GM21717 (cell line): ENCODE results near the gene ZIC4.

ENCODE experiments used
- ATAC-seq: cut with Tn5 transposase; IDR thresholded peaks from one replicate; pipeline ENCODE4 v1.9.1; 2021; ENCODE audit warnings: mild to moderate bottlenecking, moderate library complexity; ENCODE audit not compliant: unreplicated experiment

ZIC4 gene

DNA sequence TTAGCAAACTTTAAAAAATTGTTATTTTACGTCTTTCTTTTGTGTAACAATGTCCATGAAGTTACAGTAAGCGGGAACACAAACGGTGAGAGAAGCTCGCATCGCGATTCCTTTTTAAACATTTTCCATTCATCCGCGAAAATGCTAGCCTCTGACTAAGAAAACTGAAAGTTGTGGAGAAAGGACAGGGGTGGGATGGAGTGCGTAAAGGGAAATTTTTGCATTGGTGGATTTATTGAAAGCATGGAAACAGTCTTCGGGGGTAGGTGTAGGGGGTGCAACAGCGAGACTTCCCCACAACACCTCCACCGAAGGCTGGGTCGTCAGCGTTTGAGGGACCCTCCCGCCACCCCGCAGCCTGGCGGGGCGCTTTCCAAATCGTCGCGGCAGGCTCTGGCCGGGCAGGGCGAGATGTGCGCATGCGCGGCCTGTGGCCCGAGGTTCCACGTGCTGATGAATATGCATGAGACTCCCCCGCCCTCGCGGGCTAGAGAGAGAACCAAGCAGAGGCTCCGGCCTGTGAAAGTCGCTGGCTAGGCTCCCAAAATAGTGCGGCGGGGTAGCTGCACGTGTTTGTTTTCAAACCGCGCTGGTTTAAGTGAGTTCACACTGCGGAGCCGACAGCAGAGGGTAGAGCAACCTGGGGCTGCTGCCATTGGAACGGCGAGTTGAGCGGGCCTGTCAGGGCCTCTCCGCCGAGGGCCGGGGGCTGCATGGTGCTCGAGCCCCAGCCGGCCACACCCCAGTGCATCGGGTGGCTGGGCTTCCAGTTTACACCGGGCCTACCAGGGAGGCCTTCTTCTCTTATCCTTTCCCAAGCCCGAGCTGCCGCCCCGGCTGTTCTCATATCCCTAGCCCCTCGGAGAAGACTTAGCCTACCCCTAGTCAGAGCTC lies 12.7 kb upstream of the ZIC4 start:
- ATAC-seq = no peak

DNA sequence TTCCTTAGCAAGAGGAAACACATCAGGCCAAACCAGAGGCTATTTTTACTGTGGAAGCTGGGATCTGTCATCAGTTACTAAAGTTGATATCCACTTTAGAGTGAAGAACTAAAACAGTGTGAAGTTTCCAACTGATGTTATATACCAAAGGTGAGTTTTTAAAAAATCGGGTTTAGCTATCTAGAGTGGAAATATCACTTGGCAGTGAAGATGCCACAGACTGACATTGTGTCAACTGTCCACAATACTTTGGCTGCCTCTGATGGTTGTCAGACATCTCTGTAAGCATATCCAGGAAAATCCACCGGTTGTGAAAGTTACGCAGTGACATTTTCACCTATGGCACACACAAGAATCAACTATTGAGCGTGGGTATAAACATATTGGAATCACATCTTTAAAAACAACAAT lies 12.0 kb upstream of the ZIC4 start:
- ATAC-seq = no peak

DNA sequence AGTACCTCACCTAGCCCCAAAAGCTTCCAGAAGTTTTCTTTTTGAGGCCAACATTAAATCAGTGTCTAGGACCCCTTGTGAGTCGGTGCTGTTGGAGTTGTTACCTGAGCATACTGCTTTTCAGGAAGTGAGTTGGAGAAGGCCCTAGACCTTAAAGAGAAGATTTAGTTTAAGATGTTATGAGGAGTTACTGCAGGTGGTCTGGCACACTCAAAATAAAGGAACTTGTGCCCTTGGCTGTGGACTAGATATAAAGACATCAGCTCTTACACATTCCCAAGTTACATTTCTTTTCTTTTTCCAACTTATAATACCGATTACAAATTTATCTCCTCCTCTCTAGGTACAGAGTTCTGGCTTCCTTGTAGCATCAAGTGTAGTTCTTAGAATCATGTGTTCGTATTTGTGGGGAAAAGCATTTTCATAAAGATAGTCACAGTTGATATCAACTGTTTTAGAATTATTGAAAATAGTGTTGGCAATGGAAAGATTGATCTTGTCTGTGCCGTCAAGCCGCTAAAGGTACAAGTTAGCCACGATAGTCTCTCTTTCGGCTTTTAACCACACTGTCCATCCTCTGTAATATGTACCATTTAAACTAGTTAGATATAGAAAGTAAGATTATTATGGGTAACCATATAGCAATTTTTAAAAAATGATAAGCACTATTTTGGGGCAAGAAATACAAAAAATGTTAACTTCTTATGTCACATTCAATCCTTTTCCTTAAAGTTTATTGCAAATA lies 11.4 kb upstream of the ZIC4 start:
- no peak for ATAC-seq

DNA sequence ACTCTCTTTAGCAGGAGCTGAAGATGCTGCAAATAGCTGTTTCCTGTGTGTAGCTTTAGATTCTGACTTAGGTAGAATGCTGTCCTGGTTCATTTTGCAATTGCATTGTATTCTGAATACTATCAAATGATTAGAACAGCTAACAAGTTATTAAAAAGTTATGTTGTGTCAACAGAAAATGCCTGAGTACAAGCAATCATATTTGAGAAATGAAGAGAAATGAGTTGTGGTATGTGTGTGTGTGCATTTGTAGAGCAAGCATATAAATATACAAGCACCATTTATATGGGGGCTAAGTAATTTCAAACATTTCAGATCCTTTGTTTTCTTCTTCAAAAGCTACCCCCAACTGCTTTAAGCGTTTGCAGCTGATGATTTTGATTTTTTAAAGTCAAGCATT lies 10.6 kb upstream of the ZIC4 start:
- ATAC-seq = no peak

DNA sequence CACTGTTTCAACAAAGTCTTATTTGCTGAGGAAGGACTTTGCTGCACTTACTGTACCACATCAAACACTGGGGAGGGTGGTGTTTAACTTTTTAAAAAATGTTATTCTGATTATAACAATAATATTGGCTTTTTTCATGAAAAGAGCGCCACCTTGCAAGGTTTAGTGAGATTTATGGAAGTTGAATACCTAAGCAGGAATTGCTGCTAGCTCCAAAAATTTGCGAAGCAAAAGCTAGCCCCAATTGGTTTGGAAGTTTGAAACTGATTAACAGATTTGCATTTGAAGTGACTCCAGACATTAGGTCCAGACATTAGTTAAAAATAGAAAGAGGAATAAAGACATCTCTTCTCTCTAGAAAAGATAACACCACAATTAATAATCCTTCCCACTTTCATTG lies 9.5 kb upstream of the ZIC4 start:
- ATAC-seq = no peak

DNA sequence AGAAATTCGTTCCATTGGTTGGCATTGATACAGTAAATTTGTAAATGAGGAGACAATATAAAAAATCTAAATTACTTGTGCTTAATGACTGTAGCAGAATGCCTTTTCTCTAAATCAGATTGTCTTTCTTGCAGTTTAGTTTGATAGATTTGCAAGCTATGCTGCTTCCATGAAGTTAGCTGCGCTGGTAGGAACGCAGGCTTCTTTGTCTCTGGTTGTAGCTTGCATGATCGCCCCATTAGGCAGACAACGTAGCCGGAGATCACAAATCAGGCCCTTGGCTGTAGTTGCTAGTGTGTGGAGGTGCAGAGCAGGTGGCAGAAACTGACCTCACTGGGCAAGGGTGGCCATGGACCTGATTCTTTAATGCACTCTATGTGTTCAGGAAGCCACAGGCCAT lies 8.9 kb upstream of the ZIC4 start:
- ATAC-seq = no peak

DNA sequence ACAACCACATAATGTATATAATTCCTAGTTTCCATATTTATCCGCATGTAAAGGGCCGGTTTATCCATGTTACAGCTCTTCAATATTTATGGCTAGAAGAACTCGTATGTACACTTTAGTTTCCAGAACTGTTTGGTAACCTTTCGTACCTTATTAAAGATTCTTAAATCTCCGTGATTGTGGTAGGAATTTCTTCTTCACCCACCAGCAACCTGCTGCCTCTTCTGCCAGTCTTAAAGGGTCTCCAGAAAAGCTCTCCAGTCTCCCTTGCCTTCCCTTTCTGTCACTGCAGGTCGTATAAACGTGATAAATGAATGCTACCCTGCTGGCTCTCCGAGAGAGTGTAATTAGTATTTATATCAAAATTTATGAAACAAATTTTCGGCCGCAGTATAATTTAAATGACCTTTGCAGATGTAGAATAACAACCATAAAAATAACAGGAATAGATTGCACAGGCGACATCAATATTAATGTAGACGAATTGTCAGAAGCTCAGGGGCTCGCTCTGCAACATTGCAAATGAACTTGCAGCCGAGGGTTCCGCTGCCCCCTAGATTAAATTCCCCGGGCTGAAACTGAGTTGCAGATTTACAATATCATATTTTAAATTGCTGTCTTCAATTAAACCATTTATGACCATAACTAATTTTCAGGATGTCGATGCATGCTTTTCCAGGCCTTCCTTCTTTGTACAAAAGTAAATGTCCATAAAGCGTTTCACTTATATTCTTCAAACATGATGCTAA lies 8.2 kb upstream of the ZIC4 start:
- no peak for ATAC-seq

DNA sequence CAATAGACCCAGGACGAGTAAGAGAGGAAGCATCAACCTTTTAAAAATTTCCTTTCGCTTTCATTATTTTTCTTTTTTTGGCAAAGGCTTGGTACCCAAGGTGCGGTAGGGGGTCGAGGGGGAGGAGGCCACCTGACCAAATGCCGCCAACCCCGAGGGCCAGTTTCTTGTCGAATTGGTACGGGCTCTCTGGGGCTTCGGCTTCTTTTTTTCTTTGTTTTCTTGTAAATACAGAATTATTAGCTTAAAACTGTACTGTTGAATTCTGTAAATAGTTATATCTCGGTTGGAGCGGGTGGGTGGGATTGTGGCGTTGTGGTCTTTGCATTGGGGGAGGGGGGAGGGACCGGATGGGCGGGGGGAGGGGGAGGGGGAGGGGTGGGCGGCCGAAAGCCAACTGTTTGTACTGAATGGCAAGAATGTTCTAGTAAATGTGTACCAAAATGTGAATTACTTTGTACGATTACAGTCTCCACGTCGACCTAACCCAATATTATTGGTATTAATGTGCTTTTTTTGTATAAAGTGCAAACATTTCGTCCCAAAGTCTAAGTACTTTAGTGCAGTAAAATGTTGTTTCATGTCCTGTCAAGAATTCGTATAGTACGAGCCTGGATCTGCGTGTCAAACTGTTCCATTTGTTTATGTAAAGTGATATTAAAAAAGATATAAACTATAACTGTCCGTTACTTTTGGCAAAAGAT lies 7.5 kb upstream of the ZIC4 start:
- no peak for ATAC-seq

DNA sequence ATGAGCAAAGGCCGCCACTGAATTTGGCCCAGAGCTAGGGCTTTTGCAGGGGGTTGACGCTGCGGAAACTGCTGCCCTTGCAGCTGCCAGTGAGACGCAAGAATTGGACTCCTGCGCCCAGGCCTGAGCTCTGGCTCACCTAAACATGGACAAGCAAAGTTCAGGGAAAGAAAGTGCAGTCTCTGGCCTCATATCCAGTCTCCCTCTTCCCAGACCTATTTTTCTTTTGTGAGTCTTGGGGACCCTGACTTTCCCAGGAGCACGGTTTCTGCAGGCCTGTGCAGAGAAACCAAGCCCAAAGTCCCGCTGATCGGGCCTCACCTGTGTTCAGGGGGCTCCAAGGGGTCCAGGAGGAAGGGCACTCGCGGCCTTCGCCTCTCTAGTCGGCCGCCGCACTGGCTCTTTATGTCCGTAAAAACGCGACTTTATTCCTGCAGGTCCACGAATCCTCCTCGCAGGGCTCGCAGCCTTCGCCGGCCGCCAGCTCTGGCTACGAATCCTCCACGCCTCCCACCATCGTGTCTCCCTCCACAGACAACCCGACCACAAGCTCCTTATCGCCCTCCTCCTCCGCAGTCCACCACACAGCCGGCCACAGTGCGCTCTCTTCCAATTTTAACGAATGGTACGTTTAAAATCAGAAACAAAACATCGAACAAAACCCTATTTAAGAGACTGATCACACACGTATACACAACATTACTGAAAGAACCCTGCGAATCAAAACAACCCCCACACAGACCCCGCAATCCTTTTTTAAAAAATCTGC lies 6.8 kb upstream of the ZIC4 start:
- ATAC-seq = no peak

DNA sequence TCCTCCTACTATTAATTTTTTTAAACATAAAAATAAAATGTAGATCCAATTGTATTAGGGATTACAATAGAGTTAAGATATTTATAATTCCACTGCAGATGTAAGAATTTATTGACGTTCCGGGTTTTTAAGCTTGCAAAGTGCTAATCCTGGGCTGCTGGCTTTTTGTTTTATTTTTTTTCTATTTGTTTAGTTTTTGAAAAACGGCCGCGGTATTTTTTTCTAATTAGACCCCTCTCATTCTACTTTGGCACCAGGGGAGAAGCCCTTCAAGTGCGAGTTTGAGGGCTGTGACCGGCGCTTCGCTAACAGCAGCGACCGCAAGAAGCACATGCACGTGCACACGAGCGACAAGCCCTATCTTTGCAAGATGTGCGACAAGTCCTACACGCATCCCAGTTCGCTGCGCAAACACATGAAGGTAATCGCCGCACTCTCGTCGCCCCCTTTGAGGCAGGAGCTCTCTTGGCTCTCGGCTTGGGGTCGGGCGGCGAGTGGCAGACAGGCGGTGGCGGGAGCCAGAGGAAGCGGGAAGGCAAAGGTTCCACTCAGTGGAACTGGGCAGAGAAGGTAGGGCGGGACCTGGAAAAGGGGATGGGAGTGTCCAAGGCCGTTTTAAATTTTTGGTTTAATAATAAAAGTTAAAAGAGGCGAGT lies 6.0 kb upstream of the ZIC4 start:
- no peak for ATAC-seq

DNA sequence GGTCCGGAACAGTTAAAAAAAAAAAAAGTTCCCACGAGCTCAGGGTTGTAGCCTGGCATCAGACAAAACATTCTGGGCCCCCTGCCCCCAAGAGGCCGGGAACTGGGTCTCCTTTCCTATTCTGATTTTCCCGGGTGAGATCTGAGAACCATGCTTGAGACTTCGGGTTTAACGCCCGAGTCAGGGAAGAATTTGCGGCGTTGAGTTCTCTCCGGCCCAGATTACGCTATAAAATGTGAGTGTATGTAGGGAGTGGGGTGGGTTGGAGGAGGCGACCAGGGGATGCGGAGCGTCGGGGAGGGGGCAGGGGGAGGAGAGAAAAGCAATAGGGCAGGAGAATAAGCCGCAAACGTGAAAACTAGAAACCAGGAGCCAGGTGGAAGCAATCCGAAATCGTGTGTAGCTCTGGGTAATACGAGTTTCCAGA lies 5.5 kb upstream of the ZIC4 start:
- ATAC-seq = no peak

DNA sequence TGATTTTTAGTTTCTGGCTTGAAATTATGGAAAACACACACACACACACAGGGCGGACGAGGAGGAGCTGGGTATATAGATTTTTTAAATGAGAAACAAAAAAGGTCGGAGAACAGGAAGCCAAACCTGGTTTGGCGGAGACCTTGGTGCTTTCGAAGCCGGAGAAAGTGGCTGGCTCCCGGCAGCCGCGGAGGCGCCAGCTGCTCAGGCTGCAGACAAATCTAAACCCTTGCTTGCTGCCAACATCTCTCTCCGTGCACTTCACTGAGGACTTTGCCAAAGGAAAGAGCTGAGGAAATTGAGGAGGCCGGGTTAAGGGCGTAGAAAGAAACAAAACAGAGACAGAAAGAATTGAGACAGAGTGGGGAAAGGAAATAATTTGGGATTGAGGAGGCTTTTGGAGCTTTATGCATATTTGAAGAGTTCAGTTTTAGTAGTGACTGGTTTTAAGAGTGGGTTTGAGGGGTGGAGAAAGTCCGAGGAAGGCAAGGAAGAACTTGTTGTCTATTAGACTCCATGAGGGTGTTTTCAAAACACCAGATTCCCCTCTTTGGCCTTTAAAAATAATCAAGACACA lies 5.0 kb upstream of the ZIC4 start:
- ATAC-seq = no peak

DNA sequence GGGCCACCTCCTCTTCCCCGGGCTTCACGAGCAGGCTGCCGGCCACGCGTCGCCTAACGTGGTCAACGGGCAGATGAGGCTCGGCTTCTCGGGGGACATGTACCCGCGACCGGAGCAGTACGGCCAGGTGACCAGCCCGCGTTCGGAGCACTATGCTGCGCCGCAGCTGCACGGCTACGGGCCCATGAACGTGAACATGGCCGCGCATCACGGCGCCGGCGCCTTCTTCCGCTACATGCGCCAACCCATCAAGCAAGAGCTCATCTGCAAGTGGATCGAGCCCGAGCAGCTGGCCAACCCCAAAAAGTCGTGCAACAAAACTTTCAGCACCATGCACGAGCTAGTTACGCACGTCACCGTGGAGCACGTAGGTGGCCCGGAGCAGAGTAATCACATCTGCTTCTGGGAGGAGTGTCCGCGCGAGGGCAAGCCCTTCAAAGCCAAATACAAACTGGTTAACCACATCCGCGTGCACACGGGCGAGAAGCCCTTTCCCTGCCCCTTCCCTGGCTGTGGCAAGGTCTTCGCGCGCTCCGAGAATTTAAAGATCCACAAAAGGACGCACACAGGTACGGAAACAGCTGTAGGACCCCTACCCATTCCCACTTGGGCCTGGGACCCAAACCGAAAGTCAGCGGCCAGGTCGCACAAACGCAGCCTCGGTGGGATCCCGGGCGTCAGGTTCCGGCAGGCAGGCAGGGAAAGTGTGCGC lies 4.3 kb upstream of the ZIC4 start:
- no peak for ATAC-seq

DNA sequence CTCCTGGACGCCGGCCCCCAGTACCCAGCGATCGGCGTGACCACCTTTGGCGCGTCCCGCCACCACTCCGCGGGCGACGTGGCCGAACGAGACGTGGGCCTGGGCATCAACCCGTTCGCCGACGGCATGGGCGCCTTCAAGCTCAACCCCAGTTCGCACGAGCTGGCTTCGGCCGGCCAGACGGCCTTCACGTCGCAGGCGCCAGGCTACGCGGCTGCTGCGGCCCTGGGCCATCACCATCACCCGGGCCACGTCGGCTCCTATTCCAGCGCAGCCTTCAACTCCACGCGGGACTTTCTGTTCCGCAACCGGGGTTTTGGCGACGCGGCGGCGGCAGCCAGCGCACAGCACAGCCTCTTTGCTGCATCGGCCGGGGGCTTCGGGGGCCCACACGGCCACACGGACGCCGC lies 3.8 kb upstream of the ZIC4 start:
- ATAC-seq = no peak

DNA sequence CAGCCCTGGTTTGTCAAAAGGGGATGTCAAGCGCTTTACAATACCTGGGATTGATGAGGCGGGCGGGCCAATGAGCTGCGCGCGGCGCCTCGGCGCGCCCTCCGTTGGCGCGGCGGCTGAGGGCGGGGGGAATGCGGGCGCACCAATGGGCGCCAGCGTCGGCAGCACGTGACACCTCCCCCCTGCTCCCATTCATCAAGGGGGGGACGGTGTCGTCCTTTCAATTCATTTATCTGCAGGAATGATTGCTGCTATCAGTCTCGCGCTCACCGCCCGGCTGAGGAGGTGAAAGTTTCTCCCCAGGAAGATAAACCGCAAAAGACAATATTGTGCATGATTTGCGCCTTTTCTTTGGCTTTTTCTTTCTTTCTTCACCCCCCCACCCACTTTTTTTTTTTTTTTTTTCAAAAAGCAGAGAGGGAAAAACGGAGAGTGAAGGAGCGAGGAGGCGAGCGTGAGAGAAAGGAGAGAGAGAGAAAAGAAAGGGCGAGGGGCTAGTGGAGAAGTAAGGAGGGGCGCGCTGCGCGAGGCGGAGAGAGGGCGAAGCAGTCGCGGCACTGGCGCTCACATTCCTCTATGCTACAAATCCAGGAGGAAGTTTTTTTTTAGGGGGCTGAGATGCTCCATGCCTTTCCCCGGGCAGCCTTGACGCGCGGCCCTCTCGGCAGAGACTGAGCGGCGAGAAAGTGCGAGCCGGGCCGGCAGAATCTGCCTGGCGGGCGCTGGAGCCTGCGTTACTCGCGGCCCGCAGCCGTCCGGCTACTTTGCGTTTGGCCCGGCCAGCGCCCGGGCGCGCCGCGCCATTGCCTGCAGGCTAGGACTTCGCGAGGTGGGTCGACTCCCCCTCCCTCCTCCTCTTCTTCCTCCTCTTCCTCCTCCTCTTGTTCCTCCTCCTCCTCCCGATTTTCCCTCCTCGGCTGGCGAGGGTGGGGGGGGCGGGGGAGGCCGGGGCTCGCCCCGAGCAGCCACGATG lies 3.1 kb upstream of the ZIC4 start, which contains the start of gene ZIC1:
ZIC1 (plus strand) TSS at position 223 of the 973 bp plus-strand sequence; CDS start at position 971, 748 bp downstream.
- ATAC-seq = no peak

DNA sequence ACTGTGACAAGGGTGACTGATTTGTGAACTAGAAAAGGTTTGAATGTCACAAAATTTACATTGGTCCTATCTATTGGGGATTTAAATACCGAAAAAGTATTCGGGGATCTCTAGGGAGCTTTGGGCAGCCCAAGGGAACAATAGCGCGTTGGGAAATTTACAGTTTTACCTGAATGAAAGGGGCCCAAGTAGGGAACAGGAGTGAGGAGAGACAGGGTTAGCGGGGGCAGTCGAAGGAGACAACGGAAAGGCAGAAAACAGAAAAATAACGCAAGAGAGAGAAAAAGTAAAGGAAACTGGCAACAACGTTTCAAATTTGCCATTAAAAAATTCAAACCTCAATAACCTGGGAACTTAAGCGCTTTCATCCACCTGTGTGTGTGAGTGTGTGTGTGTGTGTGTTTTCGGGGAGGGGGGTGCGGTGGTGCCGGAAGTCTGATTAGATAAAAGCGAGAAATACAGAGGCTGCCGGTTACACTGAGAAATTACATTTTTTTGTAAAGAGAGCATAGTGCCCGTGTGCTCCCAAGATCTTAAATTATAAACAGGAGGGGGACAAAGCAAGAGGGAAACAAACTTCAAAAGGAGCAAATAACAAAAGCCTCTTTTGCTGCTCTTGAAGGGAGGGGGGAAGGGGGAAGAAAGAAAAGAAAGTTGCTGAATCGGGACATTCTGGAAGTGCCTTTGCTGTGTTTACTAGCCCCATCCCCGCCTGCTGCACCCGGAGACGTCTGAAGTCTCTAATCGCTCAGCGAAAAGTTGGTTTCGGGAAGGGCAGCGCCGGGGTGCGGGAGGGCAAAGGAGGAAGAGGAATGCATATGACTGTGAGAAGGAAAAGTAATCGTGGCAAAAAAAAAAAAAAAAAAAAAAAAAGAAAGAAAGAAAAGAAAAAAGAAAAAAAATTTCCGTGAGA lies 2.1 kb upstream of the ZIC4 start:
- ATAC-seq = no peak
